GM18907 (cell line): Measurements from ENCODE around the gene SDK2.

ENCODE experiments used
- ATAC-seq: cut with Tn5 transposase; IDR thresholded peaks from one replicate; pipeline ENCODE4 v1.9.1; 2021; ENCODE audit warnings: mild to moderate bottlenecking, moderate library complexity; ENCODE audit not compliant: unreplicated experiment

Gene SDK2

DNA sequence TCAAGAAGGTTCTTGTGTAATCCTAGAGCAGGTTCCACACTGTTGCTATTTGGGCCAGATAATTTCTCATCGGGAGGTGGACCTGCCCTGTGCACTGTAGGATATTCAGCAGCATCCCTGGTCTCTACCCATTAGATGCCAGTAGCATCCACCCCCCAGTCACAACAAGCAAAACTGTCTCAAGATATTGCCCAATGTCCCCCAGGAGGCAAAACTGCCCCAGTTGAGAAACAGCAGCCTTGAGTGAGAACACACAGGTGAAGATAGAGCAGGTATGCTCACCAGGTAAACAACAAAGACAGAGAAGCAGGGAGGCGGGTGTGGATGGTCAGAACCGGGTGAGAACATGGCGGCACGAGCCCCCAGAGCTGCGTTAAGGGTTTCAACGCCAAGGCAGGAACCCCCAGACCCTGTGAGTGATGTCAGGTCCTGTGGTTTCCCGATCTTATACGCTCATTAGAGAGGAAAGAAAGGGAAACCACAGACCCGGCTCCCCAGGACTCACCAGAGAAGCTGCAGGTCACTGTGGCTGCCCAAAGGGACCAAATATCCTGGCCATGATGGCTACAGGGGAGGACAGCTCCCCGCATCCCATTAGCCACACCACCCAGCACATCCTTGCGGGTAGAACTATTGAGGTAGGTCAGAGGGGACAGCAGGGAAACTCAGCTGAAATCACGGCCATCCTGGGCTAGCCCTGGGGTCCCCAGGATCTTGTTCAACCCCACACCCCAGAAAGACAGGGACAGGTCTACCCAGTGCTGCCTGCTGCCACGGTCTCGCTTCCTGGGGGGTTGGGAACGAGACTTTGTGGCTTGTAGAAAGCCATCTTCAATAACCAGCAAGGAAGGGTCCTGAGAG is 353.6 kb downstream of the SDK2 start:
- peak; percentile 53 for ATAC-seq

DNA sequence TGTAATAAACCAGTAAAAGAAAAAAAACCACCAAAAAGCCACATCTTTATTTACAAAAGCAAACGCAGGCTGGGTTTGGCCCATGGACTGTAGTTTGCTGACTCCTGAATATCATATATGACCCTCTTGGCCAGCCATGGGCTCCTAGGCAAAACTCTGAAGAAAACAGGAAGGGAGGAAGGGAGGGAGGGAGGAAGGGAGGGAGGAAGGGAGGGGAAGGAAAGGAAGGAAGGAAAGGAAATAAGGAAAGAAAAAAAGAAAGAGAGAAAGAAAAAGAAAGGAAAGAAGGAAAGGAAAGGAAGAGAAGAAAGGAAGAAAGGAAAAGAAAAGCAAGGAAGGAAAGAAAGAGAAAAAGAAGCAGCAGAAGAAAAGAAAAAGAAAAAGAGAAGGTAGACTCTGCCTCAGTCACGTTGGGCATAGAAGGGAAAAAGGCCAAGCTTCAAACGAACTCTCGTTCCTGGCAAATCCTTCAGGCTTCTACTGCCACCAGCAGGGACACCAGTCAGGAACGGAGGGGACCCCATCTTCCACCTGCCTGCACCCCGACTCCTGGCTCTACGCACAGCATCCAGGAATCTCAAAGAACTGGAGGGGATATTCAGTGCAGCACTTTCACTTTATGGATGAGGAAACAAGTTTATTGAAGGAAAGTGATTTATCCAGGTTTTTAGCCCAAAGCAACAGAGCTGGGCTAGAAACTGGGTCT is 354.5 kb downstream of the SDK2 start:
- ATAC-seq, result no peak

DNA sequence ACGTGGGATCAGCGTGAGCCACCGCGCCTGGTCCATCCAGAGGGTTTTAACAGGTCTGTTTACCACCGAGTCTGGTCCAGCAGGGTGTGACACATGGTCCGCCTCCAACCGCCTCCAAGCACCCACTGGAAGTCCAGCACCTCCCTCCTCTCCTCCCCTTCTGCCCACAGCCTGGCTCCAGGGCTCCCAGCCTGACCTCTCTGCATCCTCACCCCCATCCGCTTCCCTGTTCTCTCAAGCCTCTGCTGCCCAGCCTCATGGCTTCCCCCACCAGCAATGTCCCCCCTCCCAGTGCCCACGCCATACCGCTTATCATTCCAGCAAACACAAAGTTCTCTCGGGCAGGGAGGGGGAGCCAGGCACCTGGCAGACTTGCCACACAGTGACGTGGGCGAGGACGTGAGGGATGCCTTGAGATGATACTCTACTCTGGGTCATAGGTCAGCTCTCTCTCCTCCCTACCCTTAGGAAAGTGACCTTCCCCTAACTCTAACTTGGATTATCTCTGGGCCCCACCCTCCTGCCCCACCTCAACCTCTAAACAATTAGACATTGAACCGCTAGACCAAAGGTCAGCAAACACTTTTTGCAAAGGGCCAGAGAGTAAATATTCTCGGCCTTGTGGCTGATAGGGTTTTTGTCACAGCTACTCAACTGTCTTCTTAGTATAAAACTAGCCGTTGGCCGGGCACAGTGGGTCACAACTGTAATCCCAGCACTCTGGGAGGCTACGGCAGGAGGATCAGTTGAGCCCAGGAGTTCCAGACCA is 355.5 kb downstream of the SDK2 start:
- ATAC-seq, result no peak

DNA sequence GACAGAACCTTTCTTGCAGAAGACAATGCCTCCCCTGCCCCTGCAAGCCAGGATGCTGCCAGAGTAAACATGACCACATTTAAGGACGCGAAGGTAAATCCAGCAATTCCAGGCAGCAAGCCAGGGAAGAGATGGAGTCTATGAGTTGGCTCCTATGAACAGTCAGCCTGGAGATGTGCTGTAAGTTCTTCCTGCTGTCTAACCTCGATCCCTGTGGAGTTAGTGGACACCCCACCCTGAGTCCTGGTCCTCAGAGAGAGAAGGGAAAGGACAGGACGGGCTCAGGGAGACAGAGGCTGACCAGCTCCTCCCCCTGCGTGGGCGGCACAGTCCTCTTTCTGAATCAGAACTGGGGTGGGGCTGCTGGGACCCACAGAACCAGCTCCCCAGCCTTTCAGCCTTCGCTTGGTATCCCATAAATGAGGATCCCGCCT is 357.4 kb downstream of the SDK2 start:
- ATAC-seq, result no peak

DNA sequence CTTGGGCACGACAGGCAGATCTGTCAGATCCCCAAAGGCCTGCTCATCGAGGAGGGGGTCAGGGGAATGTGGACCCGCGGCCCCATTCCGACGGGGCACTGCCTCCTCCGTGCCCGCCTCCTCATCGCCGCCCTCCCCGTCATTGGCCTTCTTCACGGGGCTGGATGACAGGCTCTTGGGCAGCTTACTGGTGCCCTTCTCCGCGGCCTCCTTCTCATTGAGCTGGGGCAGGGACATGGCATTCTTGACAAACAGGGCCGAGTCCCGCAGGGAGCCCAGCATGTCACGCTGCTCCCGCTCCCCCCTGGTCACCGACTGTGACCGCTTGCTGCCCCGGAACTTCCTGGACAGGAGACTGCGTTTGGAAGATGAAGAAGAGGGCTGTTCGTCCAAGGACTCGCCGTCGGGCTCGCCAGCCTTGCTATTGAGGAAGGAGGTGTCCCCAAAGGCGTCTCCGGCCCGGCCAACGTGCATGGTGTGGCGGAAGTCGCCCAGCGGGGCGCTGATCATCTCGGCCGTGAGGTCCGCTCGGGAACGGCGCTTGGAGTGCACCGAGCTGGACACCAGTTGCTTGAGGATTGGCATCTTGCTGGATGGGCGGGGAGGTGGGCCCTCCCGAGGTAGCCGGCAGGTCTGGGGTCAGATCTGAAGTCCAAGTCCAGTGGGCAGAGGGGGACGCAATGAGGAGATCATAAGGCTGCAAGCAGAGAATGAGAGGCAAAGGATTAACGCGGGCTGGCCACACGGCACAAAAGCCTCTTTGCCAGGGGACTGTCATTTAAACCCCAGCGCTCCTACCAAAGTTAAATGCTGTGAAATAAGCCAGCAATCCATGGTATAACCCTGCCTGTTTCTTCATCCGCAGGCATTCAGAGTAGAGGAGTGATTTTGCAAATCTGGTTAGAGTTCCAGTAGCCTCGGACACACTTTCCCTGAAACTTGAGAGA is 358.1 kb downstream of the SDK2 start:
- ATAC-seq, result no peak

DNA sequence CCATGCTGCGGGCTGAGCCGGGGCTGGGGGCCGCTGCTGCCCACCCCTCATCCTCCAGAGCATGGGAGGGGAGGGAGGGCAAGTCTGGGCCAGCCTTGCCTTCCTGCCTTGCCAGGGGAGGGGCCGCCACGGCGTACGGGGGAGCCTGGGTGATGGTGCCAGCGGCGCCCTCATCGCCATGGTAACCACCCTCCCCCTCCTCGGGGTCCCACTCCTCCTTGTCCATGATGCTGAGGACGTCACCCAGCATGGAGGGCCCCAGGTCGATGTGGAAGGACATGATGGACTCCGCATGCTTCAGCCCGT is 358.7 kb downstream of the SDK2 start:
- no peak for ATAC-seq

DNA sequence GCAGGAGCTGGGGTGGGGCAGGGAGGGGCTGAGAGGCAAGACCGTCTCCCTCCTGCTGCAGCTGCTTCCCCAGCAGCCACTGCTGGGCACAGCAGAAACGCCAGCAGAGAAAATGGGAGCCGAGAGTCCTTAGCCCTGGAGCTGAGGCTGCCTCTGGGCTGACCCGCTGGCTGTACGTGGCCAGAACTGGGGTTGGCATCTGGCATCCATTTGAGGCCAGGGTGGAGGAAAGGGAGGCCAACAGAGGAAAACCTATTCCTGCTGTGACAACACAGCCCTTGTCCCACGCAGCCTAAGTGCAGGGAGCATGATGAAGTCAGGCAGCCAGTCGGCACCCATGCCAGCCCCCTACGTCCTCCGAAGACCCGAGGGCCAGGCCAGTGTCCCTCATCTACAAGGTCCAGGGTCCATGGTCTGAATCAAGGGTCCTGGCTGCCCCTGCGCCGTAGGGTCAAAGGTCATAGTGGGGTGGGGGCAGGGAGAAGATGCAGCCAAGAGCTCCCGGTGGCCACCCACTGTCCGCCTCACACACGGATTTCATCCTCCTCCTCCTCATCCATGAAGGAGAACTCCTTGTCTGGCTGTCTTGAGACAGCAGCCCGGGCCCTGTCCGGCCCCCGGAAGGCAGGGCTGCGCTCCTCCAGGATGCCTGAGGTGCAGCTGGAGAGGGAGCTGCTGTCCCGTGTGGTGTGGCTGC is 359.2 kb downstream of the SDK2 start:
- ATAC-seq, result no peak
